Measurements from ENCODE around the gene DNASE2B.

DNASE2B gene

GRCh38 chr1:84374991-84375696 is 23.1 kb upstream of the DNASE2B start:
- DNase-seq (ENCODE audit: low read depth) = no peak

DNA sequence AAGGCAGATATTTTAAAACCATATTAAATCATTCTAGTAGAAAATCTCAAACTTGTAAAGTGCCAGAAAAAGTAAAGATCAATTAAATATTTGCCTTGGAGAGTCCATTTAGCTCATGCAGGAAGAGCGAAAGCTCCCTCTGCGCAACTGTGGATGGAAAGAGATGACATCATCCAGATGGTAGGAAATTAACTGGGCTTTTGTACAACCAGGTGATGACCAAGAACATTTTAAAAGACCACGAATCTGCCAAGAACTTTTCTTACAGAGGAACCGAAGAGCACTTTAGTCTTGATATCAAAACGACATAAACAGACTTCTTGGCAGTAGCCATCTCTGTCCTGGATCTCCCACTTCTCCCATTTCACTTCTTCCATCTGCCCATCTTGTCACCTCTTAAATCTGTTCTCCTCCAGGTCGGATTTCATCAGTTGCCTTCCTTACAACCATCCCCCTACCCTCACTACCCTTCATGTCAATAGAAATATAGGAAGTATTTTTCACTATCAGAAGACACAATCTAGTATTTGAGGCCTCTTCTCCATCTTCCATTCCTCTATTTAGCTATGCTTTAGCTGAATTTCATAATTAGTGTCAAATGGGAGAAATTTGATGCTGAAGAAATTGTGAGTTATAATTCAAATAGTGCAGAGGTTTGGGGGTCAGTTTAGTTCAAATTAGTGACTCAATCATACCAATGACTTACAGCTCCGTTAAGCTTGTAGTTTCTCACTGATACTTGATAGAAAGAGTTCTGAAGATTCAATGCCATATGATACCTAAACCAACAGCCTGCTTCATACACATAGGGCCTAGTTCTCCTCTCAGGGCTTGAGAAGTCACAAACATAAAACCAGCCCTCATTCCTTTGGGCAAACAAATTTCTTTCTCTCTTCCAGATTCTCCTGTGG is 22.0 kb upstream of the DNASE2B start:
- no peak for DNase-seq (ENCODE audit: low read depth)

DNA sequence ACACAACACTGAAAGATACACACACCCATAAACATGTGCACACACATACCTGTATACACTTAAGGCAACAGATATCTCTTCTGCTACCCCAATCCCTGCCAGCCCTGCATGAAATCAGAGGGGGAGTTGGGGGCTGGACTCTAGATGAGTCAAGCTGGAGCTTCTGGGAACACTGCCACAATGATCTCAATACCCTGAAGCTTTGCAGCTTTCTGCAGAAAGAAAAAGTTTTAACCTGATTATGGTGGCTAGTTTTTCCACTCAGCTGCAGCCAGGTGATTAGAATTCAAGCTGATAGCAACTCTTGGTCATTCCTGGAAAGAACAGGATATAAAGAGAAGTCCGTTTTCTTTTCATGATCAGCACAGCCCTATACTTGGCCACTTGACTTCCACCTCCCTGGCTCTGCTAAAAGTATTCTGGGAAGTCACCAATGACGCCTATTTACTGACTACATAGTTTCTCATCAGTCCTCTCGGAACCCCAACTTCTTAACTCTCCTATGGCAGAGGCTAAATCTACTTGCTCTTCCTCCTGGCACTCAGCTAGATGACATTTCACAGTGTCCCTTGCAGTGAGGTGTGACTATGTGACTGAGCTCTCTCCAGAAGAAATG is 20.7 kb upstream of the DNASE2B start:
- DNase-seq (ENCODE audit: low read depth) = no peak

- DNase-seq (ENCODE audit: low read depth) = no peak
Measured at GRCh38 chr1:84379138-84379916, 19.0 kb upstream of the DNASE2B start.

- no peak for DNase-seq (ENCODE audit: low read depth)
Measured at GRCh38 chr1:84379917-84380180, 18.4 kb upstream of the DNASE2B start.

- no peak for DNase-seq (ENCODE audit: low read depth)
Measured at GRCh38 chr1:84382127-84382526, 16.2 kb upstream of the DNASE2B start.

- DNase-seq (ENCODE audit: low read depth) = no peak
Measured at GRCh38 chr1:84385347-84385746, 12.9 kb upstream of the DNASE2B start.

- DNase-seq (ENCODE audit: low read depth) = no peak
Measured at GRCh38 chr1:84386716-84387479, 11.4 kb upstream of the DNASE2B start.

GRCh38 chr1:84387480-84388163 is 10.7 kb upstream of the DNASE2B start:
- DNase-seq (ENCODE audit: low read depth) = no peak

GRCh38 chr1:84390226-84390625 is 8.1 kb upstream of the DNASE2B start:
- DNase-seq (ENCODE audit: low read depth) = no peak

- no peak for DNase-seq (ENCODE audit: low read depth)
Measured at GRCh38 chr1:84401156-84401555, 2.9 kb downstream of the DNASE2B start.

GRCh38 chr1:84402060-84402459 is 3.8 kb downstream of the DNASE2B start:
- DNase-seq (ENCODE audit: low read depth) = no peak

DNA sequence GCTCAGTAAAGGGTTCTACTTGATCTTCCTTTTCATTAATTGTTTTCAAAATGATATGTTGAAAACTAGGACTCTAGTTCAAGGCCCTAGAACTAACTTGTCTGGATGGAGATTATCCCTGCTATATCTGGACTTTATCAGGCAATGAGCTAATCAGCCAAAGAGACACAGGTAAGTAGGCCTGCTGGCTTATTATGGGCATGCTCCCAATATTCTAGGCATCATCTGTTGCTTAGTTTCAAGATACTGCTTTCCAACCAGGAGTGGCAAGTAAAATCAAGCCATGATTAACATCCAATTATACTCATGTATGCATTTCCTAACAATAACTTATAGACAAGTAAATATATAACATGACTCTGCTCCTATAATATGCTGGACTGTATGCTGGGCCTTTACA is 4.2 kb downstream of the DNASE2B start:
- no peak for DNase-seq (ENCODE audit: low read depth)

- DNase-seq (ENCODE audit: low read depth) = no peak
Measured at GRCh38 chr1:84403347-84403746, 5.1 kb downstream of the DNASE2B start.

GRCh38 chr1:84406346-84406861 is 8.1 kb downstream of the DNASE2B start:
- no peak for DNase-seq (ENCODE audit: low read depth)

DNA sequence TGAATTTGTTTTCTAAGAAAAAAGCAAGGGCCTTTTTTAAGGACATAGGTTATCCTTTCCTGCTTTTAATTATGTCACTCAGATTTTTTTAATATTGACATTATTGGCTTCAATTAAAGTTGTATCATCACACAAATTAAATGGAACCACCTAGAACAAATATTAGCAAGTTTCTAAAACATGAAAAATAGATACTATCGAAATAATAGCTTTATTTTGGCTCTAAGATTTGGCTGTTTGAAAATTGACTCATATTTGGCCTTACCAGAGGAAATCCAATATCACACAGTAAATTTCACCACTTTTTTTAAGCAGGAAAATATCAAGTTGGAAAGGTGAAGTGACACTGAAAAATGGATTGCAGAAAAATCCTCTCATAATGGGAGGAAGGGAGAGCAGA is 9.2 kb downstream of the DNASE2B start:
- DNase-seq (ENCODE audit: low read depth) = no peak

- no peak for DNase-seq (ENCODE audit: low read depth)
Measured at GRCh38 chr1:84407958-84408422, 9.7 kb downstream of the DNASE2B start.

GRCh38 chr1:84409888-84410287 is 11.6 kb downstream of the DNASE2B start:
- no peak for DNase-seq (ENCODE audit: low read depth)

DNA sequence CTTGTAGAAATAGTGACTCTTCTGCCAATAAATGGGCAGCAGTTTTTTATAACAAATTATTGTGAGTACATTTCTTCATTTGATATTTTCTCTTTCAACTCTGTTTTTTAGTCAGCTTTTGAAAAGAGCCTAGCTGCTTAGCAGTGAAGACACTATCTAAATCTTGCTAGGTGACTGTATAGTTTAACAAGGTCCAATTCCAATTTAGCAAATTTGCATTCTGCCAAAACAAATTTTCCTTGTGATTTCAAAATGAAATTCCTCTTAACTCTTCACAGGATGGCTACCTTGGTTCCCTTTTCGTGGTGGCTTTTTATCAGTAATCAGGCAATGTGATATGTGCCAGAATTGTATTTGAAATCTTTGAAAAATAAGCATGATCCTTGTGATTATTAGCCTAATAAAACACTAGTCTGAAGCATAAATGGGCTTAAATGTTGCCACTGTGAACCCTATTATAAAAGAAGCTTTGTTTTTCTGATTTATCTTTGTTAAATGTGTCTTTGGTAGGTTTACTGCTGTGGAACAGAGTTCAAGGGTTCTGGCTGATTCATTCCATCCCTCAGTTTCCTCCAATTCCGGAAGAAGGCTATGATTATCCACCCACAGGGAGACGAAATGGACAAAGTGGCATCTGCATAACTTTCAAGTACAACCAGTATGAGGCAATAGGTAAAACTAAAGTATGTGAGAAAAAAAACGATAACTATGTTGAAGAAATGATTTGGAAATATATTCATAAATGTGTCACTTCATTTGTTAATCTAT is 12.2 kb downstream of the DNASE2B start:
- no peak for DNase-seq (ENCODE audit: low read depth)

All from T-helper 22 cell (primary cell).